ENCODE measurements around the gene RNF38.

- no peak for TF ChIP-seq EP300 (IDR thresholded peaks at IDR 0.05)
- TF ChIP-seq POLR2A (IDR thresholded peaks at IDR 0.05) = no peak
- TF ChIP-seq CTCF (IDR thresholded peaks at IDR 0.05) = no peak
Measured at GRCh38 chr9:36424289-36425055, 24.4 kb upstream of the RNF38 start.
